PFSK-1 (cell line): ENCODE results near the gene CHEK2.

ENCODE experiments used
- FOXP2 ChIP-seq: optimal IDR thresholded peaks from 2 replicates; pipeline ENCODE3; 2011; ENCODE audit warnings: borderline replicate concordance, control low read depth, inconsistent platforms; ENCODE audit not compliant: insufficient read depth; ENCODE audit errors: extremely low read length, extremely low read depth
- POLR2AphosphoS5 ChIP-seq: IDR thresholded peaks from 2 replicates; pipeline ENCODE4 v1.6.1; 2012; ENCODE audit warnings: low read depth, mild to moderate bottlenecking, control low read depth, low read length, moderate library complexity
- REST ChIP-seq, 2 experiments: IDR thresholded peaks; 2 replicates each; pipeline versions ENCODE4 v1.6.1 to v1.8.0; 2011 to 2012; ENCODE audit warnings: low read depth in 2 of 2, low read length in 2 of 2, control low read depth in 1 of 2, inconsistent platforms in 1 of 2, mild to moderate bottlenecking in 1 of 2, moderate library complexity in 1 of 2; ENCODE audit not compliant: insufficient read depth in 1 of 2
- SIN3A ChIP-seq: IDR thresholded peaks from 2 replicates; pipeline ENCODE4 v1.6.1; 2012; ENCODE audit warnings: mild to moderate bottlenecking, low read length, moderate library complexity, borderline replicate concordance; ENCODE audit not compliant: insufficient read depth
- TAF1 ChIP-seq: IDR thresholded peaks from 2 replicates; pipeline ENCODE4 v1.6.1; 2012; ENCODE audit warnings: low read length, control low read depth, borderline replicate concordance; ENCODE audit not compliant: insufficient read depth

Gene CHEK2

GRCh38 chr22:28772633-28773460 is 31.2 kb upstream of the CHEK2 start, which contains the start of gene CCDC117:
TSS of gene CCDC117 (plus strand) at chr22:28772695. CDS start at chr22:28772850, 155 bp downstream.
- TF ChIP-seq FOXP2 (peak; percentile 91), POLR2AphosphoS5 (peak; percentile 87), REST (IDR thresholded peaks at IDR 0.05; ENCODE audit: insufficient read depth in 1 of 2, low read depth in 2 of 2, low read length in 2 of 2) (no peak), SIN3A (0 out of 2 replicates have a peak, but pooled peaks have one; percentile 86), TAF1 (0 out of 2 replicates have a peak, but pooled peaks have one; percentile 55)

GRCh38 chr22:28771195-28771791 is 29.7 kb upstream of the CHEK2 start:
- TF ChIP-seq FOXP2 (no peak), SIN3A (no peak), REST (IDR thresholded peaks at IDR 0.05; ENCODE audit: insufficient read depth in 1 of 2, low read depth in 2 of 2, low read length in 2 of 2) (no peak), TAF1 (no peak), POLR2AphosphoS5 (no peak)

- TF ChIP-seq REST (IDR thresholded peaks at IDR 0.05; ENCODE audit: insufficient read depth in 1 of 2, low read depth in 2 of 2, low read length in 2 of 2) (no peak), TAF1 (no peak), POLR2AphosphoS5 (no peak), FOXP2 (no peak), SIN3A (no peak)
Measured at GRCh38 chr22:28769394-28770085, 27.9 kb upstream of the CHEK2 start.

GRCh38 chr22:28768701-28769393 is 27.2 kb upstream of the CHEK2 start:
- TF ChIP-seq REST (IDR thresholded peaks at IDR 0.05; ENCODE audit: insufficient read depth in 1 of 2, low read depth in 2 of 2, low read length in 2 of 2) (no peak), FOXP2 (no peak), TAF1 (no peak), POLR2AphosphoS5 (no peak), SIN3A (no peak)
